DOHH2 (cell line): ENCODE measurements around the gene WDR27.

Source experiments
- CTCF ChIP-seq: fragments of 200-600 bp; sonication (generic); IDR thresholded peaks from one replicate; pipeline ENCODE4 v1.5.1; 2014; ENCODE audit warnings: antibody characterized with exemption, mild to moderate bottlenecking, low read depth, low read length; ENCODE audit not compliant: poor library complexity, severe bottlenecking
- EZH2phosphoT487 ChIP-seq: fragments of 200-600 bp; sonication (generic); IDR thresholded peaks from 2 replicates; pipeline ENCODE4 v1.6.1; 2017; ENCODE audit warnings: borderline replicate concordance, mild to moderate bottlenecking, antibody characterized with exemption, low read length, moderate library complexity, mixed read lengths

GRCh38 chr6:169445661-169446581 lies 255.9 kb downstream of the WDR27 start:
- TF ChIP-seq CTCF (no peak), EZH2phosphoT487 (no peak)
